Amniotic epithelial cell (primary cell): ENCODE data around the gene SMAP1.
"Not testable (repeated sequence)": the region's sequence is repeated elsewhere in the genome, so short reads cannot be mapped to it uniquely, and the experiment has no call there.

ENCODE experiments used
- DNase-seq: peaks from one replicate; pipeline ENCODE4 v3.0.0-alpha.2; 2010; ENCODE audit warnings: low read depth

The SMAP1 gene

DNA sequence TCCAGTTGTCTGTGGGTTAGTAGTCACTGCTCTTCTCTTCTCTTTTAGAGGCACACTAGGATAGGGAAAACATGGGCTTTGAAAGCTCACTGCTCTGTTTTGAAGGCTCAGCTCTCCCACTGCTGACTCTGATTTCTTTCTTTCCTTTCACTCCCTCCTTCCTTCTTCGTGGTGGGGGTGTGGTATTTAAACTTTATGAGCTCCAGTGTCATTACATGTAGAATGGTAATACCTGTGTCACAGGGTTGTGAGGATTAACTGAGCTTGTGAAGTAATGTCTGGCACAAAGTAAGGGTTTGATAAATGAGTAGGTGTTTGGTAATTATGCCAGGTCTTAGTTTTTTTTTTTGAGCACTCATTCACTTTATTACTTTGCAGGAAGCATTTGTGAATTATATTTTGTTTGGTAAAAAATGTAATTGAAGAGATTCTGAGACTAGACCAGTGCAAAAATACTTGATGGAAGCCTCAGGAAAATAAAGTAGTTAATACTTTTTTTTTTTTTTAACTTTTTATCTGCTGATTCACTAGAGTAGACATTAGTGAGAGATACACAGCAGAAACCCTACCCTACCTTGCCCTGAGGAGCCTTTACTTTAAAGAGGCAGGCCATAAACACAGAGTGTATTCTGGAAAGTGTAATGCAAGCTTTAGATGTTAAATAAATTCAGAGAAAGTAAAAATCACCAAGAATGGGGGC, 17.3 kb downstream of the SMAP1 start:
- DNase-seq: no peak

DNA sequence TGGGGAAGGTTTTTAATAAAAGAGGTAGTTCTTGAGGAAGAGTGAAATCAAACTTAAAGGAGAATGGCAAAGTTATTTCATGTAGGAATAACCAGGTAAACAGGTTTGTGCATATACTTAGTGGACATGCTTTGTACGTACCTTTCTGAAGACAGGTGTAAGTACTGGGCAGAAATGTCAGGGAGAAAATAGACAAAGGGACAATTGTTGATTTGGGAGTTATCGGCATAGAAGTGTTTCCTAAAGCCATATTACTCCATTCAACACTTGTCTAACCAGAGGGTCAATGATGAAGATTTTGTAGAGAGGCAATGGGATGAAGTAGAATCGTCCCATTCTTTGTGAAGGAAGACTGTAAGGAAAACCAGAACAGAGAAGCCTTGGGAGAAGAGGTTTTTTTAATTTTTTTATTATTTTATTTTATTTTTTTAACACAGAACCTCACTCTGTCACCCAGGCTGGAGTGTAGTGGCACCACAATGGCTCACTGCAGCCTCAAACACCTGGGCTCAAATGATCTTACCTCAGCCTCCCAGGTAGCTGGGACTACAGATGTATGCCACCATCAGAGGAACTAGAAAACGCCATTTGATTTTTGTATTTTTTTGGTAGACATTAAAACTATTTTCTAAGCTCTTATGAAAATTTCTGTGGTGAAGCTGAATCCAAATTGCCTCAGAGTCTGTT, 18.0 kb downstream of the SMAP1 start:
- no peak for DNase-seq

DNA sequence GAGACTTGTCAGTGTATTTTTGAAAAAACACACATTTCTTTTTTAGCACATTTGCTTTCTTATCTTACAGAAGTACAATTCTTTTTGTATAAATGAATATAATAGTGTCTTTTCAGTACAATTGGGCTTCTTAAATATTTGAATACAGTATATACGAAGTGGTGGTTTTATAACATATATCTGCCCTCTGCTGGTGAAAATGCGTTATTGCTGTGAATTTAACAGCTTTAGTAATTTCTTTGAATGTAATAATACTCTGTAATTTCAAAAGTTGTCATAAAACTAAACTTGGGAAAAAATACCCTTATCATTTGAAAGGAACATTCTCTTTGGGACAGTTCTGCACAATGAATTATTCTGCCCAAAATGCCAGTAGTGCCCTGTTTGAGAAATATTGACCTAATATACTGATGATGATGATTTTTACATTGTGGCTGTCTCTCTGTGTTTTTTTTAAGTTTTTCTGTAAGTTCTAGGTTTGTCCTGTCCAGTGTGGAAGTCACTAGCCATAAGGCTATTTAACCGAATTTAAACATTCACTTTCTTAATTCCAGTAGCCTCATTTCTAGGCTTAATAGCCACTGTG, 19.0 kb downstream of the SMAP1 start:
- DNase-seq: peak; percentile 33

DNA sequence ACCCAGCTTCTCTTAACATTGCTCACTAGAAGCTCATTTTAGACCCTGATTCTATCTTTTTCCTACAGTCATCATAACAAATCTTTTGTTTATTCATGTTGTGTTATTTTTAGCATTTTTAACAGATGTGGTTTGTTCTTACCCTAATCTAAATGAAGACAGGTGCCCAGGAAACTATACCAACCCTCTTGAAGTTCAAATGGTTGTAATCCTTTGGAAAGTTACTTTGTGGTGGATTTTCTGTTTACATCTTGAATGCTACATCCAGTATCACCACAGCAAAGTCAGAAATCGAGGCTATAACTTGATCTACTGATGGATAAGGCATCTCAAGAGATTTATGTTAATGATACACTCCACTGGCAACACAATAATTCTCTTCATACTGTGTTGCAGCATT, 26.2 kb downstream of the SMAP1 start:
- DNase-seq: no peak

DNA sequence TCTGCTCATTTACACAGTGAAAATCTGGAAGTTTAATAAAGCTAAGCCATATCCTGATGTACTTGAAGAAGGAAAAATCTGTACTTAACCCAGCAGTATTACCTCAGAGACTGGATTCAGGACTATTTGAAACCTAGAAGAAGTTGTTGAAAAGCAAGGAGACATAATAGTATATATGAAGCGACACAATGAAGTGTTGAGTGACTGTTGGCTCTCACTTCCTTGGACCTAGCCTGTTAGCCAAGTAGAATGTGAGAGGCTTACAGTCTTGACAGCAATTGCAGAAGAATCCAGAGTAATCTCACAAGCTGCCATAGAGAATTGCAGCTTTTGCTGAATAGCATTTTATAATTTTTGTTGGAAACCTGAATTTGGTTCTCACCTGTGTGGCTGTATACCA, 26.7 kb downstream of the SMAP1 start:
- DNase-seq: no peak

DNA sequence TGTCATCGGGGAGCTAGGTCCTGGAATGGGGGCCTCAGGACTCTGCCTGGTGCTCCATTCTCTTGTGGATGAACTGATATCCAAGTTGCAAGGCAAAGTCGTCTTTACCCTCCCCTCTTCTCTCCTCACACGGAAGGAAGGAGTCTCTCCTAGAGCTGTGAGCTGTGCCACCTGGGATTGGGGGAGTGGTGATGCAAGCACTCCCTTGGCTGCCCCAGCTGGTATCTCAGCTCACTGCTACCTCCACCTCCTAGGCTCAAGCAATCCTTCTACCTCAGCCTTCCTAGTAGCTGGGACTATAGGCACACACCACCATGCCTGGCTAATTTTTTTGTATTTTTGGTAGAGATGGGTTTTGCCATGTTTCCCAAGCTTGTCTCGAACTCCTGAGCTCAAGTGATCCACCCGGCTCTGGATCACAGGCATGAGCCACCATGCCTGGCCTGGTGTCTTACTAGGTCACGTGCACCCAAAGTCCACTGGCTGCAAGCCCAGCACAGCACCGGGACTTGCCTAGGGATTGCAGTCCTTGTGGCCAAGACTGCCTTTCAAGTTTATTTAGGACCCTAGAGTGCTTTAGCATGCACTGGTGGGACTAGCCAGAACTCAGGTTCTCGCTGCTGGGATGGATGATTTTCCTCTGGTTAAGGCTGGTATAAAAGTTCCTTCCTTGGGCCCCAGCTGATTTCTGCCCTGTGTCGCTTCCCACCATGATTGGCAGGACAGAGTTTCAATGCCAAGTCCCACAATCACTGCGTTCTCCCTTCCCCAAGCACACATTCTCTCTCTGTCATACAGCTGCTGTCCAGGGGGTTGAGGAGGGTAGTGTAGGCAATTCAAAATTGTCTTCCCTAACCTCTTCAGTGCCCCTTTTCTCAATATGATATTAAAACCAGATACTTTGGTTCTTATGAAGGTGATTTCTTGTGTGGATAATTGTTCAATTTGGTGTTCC, 33.5 kb downstream of the SMAP1 start:
- no peak for DNase-seq

DNA sequence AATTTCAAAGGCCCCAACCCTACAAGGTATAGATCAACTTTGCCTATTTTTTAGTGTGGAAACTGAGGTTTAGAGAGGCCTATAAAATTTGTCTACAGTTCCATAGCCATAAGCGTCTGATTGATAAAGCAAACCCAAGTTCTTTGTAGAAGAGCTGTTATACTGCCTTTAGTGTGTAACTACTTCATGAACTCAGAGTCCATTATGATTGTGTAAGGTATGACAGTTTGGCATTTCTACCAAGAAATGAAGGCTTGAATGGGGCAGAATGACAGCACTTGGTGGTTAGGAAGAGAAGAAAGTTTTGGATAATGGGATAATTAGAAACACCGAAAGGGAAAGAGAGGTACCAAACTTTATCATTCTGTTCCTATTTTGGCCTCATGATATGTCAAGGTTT, 38.1 kb downstream of the SMAP1 start:
- no peak for DNase-seq

DNA sequence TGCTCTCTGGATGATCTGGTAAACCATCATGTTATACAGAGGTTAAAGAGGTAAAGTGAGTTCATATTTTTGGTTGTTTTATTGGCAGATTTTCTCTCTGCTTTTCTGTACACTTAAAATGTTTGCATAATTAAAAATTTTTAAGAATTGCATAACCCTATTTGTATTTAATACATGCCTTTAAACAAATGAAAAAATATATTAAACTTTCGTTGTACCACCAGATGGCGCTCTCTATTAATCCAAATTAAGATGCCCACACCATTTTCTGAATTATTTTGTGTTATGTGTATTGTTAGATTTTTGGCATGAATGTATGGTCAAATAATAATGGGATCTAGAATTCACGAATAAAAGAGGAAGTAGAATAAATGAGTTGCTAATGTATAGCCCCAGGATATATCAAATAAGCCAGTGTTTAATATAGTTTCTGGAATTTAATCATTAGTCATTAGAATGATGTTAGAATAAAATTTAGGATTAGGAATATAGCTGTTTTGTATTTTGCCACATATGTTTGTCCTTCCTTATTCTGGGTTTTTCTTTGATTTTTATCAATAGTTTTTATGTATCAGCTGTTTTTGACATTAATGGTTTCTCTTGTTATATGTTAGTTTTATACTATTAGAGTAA, 38.9 kb downstream of the SMAP1 start:
- DNase-seq: peak; percentile 43

DNA sequence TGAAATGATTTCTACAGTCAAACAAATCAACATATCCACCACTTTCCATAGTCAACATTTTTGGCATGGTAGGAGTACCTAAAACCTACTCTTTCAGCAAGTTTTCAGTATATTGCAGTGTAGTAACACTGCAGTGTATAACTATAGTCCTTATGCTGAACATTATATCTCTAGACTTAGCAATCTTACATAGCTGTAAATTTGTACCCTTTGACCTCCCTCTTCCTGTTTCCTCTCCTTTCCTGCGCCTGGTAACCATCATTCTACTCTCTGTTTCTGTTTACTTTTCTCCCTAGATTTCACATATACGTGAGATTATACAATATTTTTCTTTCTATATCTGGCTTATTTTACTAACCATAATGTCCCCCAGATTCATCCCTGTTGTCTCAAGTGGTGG, 40.2 kb downstream of the SMAP1 start:
- no peak for DNase-seq

DNA sequence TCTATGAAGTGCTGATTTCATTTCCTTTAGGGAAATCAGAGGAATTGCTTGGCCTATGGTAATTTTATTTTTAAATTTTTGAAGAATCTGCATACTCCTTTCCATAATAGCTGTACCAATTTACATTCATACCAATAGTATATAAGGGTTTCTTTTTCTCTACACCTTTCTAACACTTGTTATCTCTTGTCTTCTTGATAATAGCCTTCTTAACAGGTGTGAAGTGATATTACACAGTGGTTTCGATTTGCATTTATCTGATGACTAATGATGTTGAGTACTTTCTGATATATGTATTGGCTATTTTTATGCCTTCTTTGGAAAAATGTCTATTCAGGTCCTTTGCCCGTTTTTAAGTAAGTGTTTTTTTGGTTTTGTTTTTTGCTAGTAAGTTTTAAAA, 40.8 kb downstream of the SMAP1 start:
- DNase-seq: no peak

DNA sequence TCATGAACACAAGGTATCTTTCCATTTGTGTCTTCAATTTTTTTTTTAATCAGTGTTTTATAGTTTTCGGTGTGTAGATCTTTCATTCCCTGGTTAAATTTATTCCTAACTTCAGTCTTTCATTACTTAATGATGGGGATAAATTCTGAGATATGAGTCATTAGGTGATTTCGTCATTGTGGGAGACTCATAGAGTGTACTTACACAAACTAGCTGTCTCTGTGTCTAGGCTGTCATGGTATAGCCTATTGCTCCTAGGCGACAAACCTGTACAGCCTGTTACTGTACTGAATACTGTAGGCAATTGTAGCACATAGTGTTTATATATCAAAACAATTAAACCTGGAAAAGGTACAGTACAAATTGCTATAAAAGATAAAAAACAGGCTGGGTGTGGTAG, 42.1 kb downstream of the SMAP1 start:
- peak; percentile 80 for DNase-seq

DNA sequence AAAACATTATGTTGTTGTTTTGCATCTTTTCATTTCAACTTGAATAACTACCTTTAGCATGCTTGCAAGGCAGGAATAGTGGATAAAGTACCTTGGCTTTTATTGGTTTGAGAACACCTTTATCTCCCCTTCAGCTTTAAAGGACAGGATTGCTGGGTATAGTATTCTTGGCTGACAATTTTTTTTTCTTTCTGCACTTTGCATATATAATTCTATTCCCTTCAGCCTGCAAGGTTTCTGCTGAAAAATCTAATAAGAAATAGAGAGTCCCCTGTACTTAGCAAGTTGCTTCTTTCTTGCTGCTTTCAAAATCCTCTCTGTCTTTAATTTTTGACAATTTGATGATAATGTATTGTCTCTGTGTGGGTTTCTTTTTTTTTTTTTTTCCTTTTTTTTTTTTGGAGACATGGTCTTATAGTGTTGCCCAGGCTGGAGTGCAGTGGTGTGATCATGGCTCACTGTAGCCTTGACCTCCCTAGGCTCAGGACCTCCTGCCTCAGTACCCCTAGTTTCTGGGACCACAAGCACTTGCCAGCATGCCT, 47.1 kb downstream of the SMAP1 start:
- DNase-seq: no peak

DNA sequence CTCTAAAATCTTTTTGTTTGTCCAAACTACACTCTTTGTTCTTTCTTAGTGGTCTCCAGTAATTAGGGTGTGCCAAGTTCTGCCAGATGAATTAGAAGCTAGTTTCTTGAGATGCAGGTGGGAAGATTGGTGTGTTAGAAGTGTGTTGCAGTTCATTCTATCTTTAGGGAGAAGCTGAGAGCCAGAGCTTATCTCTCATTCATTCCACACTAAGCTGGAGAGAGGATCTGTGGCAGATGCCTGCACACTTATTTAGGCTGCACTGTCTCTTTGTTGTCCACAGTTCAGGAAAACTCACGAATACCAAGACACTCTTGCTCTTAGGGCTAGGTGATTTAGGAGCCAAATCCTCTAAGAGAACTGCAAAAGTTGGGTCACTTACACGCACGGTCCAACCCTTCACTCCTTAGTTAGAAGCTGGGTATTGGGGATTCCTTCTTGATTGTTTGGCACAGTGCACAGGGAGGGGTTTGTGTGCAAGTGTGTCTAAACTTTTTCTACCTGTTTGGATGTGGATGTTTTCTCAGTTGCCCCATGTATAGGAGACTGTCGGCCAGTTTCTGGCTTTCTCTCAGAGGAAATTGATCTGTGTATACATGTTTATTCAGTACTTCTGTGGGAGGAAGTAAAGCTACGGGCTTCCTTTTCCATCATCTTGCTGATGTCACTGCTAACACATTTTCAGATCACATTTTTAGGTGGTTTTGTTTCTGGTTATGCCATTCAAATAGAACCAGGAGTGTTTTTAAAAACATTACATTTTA, 49.5 kb downstream of the SMAP1 start:
- no peak for DNase-seq

DNA sequence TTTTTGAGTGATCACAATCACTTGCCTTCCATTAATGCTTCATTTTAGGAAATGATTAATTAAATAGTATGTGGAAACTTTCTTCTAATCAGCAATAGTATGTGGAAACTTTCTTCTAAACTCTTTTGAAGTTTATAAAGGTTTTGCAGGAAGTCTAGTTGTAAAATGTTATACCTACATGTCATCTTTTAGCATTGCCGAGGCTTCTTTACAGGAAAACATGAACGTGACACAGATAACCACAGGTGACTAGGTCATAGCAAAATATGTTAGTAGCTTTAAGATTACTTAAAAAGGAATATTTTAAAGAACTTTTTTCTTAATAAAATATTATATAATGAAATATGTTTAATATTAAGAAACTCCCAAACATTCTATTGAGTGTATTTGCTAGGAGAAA, 56.8 kb downstream of the SMAP1 start:
- no peak for DNase-seq

DNA sequence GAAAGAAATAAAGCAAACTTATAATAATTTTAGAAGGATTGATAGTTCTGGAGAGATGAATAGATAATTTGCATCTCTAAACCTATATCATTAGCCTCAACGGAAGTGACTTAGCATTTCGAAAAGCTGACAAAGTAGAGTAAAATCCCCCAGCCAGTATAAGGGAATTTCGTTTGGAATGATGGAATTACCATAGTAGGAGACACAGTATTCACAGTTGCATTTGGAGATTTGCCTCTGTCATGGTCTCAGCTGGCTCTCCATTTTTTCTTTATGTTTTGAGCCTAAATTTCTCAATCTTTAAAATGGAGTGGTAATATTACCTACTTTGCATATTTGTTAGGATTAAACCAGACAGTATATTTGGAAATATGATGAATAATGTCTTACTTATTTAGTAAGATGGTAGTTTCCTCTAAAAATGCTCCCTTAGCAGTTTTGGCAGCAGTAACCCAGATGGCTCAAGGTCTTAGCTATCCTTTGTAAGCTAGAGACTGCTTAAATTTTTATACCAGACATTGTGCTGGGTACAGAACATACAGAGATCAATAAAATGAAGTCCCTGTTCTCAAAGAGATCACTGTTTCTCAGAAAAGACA, 58.2 kb downstream of the SMAP1 start:
- peak; percentile 26 for DNase-seq

DNA sequence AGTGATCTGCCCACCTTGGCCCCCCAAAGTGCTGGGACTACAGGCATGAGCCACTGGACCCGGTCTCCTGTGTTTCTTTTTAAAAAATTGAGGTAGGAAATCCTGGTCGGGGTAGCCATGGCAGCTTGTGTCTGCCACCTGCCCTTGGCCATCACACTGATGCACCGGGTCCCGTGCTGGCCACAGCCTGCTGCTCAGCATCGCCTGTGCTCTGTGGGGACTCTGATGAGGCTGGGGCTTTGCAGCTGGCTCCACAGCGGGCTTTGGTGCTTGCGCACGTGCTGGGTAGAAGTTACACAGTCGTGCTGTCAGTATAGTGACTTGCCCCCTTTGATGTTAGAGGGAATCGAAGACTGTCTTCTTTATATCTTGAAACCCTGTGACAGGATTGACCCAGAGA, 66.7 kb downstream of the SMAP1 start:
- no peak for DNase-seq

DNA sequence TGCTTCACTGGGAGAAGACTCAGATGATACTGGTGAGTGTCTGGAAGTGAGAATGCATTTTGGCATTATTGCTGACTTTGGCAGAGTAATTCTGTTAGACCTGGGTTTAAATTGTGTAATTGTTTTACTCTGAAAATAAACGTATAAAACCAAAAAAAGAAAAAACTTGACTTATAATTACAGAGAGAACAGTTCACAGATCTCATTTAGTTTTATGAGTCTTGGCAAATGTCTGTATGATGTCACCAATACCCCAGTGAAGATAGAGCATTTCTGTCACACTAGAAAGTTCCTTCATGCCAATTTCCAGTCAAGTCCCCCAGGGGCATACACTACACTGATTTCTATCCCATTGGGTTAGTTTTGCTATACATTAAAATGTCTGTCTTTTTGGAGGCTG, 67.3 kb downstream of the SMAP1 start:
- no peak for DNase-seq

DNA sequence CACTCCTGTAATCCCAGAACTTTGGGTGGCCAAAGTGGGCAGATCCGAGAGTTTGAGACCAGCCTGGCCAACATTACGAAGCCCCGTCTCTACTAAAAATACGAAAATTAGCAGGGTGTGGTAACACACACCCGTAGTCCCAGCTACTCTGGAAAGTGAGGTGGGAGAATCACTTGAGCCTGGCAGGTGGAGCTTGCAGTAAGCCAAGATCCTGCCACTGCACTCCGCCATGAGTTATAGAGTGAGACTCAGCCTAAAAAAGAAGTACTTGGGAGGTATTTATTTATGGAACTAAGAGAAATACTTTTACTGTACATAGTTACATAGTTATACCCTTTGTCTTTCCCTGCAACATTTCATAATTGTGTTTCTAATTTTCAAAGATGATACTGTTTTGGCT, 67.8 kb downstream of the SMAP1 start:
- DNase-seq: no peak

DNA sequence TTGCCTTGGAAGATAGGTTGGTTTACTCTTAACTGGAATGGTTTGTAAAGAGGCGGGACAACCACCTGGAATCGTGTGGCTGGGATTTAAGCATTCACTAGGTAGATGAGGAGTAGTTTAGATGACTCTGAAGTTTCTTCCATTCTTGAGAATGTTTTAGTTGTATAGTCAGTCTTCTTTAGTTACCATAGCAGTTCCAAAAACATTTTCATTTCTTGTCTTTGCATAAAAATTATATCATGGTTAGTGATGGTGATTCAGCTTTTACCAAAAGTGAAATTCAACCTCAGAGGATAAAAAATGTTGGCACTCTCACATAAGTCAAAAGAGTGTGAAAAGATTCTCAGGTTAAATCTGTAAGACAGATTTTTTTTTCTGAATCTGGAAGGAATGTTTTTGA, 70.3 kb downstream of the SMAP1 start:
- no peak for DNase-seq

DNA sequence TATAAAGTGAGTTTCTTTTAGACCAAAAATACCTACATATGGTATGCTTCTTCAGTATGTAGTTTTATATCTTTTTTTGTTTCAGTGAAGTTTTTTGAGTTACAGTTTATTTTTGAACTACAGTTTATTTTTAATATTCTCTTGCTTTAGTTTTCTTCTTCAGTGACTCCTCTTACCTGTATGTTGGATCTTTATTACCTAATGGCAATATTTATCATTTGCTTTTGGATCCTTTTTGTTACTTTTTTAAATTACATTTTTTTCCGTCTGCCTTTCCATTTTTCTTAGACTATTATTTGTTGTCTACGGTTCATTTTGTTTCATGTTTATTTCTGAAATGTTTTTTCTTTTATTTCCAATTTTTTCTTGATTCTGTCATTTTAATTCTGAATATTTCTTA, 71.9 kb downstream of the SMAP1 start:
- no peak for DNase-seq

DNA sequence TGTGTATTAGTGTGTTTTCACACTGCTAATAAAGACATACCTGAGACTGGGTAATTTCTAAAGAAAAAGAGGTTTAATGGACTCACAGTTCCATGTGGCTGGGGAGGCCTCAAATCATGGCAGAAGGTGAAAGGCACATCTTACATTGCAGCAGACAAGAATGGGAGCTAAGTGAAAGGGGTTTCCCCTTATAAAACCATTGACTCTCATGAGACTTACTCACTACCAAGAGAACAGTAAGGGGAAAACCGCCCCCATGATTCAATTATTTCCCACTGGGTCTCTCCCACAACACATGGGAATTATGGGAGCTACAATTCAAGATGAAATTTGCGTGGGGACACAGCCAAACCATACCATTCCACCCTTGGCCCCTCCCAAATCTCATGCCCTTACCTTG, 73.1 kb downstream of the SMAP1 start:
- DNase-seq: not testable (repeated sequence)
